GM21390 (cell line): ENCODE results near the gene NR5A2.

Source experiments
- ATAC-seq: cut with Tn5 transposase; IDR thresholded peaks from one replicate; pipeline ENCODE4 v1.9.1; 2021; ENCODE audit not compliant: unreplicated experiment

The NR5A2 gene

DNA sequence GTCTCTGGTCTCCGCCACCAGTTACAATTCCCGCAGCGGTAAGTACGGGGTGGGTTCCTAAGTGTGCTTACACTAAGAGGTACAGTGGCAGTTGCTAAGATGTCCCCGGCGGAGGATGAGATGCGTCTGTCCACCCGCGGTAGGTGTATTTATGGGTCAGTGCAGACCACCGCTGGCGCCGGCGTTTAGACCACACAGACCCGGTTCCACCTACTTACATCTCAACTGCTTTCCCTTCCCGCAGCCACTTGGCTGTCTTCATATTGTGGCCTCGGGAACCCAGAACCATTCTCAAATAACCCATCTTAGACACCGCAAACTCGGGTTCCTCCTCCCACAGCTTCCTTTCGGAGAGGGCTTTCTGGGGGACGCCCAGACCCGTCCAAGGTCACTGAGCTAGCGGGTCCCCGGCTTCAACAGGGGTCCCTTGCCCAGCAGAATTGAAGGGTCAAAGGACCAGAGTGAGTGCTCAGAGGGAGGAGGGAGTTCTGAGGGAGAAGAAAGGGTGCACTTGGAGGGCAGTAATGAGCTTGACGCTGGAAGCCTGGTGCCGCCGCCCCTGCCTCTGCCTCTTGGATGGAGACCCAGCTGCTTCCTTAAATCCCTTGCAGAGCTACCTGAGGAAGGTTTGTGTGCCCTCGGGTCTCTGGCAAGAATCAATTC lies 8.6 kb downstream of the NR5A2 start:
- ATAC-seq = no peak

DNA sequence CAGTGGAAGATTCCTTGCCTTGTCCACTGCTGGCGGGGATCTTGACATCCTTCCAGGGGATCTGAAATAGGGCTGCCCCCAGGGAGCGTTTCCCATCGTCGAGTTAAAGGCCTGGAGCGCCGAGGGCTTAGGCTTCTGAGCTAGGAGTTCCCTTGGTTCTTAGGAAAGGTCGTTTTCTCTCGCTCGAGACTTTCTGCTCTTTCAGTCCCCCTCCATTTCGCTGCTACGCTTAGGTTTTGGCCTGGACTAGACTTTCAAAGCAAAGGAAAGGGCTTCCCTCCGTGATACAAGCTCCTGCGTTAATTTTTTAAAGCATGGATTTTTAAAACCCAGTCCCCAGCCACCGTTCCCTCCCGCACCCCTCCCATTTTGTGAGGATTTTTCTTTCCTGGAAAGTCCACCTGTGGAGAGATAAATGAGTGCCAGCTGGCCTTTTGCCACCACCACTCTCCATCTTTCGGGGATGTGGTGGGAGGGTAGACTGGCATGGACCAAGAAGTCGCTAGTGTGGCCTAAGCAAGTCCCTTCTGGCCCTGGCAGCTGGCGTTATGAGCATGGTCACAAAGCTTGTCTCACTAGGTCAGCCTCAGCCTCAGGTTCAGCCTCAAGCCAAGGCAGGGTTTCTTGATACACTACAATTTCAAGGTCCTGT lies 9.2 kb downstream of the NR5A2 start:
- no peak for ATAC-seq

DNA sequence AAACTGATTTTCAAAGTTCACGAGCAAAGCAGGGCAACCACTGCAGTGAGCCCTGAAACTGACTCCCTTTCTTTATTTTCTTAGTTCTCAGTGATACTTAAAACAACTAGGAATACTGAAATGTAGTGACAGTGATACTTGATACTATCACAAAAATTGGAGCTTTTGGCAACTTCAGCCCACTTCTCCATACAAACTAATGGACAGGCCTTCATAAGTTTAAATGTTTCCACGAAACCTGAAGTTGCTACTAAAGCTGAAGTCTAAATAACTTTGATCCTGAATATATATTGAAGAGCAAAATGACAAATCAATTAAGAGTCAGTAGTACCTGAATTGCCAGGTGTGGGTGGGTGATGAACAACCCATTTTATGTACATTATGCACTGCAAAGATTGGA lies 10.0 kb downstream of the NR5A2 start:
- ATAC-seq = no peak

DNA sequence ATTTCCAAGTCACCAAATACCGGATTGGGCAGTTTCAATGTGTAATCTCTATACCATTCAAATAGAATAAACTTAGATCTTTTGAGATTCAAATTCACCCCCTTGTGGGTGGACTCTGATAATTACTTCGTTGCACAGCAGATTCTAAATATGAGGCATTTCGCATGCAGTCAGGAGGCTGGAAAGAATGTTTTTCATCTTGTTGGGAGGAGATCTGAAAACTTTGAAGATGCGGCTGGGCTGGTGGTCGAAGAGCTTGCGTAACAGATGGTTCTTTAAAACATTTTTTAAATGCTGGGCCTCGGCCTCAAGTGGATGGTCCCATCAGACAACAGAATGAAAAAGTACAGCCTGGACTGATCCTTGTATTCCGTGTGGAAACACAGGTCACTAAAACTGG lies 10.4 kb downstream of the NR5A2 start:
- no peak for ATAC-seq

DNA sequence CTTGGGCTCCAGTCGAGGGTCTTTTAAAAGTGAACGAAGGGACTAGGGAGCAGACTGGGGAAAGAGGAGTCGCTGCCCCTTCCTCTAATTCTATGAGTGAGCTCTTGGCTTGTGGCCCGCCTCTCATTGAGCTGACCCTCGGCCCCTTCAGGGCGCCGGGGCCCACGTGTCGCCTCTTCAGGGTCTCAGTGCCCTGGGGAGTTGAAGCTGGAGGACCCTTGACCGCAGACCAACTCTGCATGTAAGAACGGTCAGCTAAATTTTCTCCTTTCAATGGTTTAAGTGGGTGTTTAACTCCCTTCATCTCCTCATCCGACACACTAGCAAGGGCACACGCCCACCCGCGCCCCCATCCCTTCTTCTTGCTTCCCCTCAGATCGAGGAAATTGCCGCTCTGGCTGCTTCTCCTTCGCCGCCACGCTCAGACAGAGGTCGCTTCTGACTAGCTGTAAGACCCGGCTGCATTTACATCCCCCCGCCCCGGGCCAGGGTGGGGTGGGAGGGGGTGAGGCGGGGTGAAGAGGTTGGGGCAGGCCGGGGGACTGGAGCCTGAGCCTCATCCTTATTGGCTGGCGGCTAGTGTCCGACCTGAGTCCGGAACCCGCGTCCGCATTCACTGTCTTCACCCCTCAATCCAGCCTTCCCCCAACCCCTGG lies 10.9 kb downstream of the NR5A2 start:
- ATAC-seq = no peak

DNA sequence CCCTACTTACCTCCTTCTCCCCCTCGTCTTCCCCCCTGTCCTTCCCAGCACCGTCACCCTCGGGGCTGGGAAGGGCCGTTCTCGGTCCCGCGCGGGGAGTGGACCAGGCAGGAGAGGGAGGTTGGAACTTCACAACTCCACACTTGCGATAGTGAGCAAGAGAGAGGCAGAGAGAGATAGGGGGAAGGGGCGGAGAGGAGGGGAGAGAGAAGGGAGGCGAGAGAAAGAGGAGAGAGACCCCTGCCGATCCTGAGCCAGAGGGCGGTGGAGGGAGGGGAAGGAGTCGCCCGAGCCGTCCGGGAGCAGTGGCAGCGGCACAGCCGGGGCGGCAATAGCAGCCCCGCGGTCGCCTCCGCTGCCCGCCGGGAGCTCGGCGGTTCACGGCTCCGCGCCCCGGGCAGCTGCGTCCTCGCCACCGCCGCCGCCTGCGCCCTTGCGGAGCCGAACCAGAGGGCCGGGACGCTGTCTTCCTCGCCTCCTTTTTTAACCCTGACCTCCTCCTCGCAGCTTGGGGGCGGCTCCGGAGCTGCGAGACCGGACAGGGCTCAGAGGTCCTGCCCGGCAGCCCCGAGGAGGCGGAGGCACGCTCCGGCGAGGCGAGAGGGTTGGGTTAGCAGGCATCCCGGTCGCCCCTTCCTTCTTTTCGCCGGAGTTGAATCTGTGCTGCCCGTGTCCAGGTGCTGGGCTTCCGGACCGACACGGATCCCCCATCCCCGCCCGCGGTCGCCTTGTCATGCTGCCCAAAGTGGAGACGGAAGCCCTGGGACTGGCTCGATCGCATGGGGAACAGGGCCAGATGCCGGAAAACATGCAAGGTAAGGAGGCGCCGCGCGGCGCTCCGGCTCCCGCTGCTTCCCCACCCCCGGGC lies 11.7 kb downstream of the NR5A2 start:
- no peak for ATAC-seq

DNA sequence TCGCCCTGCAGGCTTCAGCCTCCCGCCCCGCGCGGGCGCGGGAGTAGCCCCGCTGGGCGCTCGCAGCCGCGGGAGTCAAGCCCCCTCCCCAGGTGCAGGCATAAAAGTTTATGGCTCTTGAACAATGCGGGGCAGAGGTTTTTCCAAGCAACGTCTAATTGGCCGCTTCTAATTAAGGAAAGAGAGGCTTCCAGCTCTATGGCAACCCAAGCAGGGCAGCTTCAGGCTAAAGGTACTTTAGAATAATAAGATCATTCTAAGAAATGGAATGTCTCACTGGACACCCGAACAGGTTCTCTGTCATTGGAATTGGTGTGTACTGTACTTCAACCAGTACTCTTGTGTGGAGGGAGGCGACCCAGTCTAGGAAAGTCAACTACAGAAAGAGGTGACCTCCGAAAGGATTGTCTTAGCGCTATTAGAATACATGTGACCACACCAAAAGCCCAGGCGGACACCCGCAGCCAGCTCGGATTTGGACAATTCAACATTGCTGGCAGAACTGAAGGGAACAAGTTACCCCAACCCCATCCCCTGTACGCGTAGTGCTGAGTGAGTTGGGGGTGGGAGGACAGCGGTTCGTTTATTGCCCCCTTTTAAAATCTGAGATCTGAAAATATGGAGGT lies 12.5 kb downstream of the NR5A2 start:
- ATAC-seq = no peak

DNA sequence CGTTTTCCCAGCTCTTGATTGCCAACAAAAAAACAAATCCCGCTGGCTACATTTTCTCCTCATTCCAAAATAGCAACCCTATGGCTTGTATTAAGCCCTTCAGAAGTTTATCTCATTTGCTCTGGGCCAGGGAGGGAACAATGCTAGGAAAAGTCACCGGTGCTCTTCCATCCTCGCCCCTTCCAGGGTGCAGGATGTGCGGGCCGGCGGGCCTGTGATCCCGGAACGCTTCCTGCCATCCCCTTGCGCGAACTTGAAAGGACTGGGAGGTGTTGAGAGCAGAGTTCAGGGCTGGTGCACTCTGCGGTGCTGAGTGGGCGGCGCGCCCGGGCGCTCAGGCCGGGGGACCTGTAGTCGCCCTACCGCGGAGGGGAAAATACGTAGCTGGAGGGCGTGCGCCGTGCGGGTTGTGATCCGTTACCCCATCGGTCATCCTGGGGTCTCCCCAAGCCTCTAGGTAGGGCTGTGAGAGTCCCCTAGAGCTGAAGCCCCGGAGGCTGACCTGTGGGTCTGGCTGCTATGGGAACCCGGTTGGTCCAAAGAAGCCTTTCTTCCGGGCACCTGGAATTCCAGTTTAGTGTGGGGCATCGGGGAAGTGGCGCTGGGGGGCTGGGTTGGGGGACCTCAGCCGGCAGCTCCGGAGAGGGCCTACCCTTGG lies 13.1 kb downstream of the NR5A2 start:
- ATAC-seq = no peak

DNA sequence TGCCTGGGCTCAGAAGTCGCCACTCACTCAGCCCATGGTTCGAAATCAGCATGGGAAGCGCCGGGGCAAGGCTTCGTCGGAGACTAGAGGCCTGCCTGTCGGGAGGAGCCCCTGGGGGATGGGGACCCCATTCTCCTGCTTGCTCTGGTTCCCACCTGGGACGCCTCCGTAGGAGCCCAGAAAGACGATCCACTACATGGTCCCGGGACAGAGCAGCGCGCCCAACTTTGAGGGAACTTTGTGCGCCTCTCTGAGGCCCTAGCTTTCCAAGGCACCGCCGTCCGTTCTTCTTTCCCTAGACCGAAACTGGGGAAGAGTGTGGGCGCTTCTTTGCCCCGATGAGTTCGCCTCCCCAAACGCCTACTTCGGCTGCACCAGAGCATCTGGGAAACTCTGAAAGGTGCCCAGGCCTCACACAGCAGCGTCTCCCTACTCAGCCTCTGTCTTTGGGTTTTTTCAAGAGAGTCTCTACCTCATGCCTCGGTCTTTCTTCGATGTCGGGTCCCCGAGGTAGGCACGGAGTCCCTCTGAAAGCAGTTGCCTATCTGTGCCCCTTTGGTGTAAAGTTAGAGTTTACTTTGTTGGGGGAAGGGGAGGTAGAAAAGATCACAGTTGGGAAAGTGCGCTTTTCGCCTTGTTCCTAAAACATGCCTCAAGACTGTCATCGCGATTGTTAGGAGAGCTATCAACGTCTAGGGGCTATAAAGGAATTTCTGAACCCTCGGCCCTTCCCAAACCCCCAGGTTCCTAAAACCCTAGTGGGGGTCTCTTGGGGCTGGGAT lies 14.0 kb downstream of the NR5A2 start:
- no peak for ATAC-seq

DNA sequence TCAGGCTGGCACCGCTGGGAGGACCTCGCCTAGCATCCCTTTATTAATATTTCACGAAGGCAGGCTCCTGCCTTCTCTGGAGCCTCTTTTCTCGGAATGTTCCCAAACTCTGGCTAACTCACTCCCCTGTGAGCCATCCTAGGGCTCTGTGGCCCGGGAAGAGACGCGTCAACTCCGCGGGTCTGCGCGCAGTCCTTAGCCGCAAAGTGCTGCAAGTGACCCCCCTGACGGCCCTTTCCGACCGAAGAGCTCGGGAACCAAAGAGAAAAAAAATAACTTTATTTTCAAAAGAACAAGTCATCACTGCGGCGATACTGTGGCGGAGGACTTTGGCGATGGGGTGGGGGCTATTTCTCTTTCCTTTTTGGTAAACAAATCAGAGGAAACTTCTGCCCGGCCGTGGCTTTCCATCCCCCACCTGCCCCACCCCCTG lies 14.6 kb downstream of the NR5A2 start:
- no peak for ATAC-seq

DNA sequence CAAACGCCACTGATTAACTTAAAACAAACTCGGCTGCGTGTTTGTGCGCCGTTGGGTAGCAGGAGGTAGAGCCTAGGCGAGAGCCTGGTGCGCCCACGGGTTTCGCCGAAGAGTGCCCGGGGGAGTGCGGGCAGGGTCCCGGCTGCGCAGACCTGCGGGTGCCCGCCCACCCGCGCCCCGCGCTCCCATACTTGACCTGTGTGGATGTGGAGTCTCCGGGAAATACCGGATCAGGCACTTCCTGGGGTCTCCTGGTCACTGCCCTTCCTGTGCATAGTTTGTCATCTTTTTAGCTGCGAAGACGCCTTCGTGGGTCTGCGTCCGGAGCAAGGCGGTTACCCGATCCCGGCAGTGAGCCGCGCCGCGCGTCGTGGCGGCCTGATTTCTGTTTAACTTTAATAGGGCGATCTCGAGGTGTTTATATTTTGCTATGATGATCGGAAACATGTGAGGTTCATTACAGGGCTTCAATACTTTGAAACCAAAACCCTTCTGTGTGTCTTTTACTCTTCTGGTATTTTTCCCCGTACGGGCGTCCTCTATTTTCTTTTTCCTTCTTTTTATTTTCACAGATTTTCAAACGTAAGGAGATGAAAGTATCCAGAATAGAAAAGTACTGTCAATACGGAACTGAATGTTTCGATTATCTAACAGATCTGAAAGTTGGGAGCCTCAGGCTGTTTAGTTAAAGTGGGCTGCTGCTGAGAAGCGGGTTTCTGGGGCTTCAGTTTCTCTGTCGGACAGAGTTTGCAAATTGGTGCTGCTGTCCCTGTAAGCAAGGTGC lies 15.2 kb downstream of the NR5A2 start:
- ATAC-seq = no peak

DNA sequence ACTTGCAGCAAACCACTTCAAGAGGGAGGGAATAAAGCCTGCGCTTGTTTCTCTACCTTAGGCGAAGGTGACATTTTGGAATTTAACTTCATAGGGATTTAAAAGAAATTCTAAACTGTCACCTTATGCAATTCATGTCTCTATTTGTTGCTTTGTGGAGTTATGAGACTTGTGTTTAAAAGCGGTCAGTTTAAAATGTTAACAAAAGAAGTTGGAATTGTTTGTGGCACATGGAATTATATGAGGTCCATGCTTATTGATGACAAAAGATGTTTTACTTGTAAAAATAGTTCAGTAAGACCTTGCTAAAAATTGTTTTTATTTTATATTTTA lies 15.8 kb downstream of the NR5A2 start:
- ATAC-seq = no peak

DNA sequence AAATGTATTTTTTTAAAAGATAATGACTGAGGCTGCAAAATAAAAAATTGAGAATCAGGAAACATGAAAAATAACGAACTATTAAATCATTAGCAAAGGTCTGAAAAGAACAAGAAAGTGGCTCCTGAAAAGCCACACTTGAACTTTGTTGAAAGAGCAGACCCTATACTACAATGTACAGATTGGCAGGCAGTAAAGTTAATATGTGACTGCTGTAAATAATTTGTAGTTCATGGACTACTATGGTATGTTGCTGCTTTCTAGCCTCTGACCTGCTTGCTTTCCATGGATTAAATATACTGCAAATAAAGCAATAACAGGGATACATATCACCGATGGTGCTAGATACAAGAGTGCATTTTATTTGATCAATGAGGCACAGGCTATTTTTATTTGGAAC lies 18.6 kb downstream of the NR5A2 start:
- ATAC-seq = no peak

DNA sequence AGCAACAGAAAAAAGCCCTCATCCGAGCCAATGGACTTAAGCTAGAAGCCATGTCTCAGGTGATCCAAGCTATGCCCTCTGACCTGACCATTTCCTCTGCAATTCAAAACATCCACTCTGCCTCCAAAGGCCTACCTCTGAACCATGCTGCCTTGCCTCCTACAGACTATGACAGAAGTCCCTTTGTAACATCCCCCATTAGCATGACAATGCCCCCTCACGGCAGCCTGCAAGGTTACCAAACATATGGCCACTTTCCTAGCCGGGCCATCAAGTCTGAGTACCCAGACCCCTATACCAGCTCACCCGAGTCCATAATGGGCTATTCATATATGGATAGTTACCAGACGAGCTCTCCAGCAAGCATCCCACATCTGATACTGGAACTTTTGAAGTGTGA lies 20.7 kb downstream of the NR5A2 start:
- no peak for ATAC-seq

DNA sequence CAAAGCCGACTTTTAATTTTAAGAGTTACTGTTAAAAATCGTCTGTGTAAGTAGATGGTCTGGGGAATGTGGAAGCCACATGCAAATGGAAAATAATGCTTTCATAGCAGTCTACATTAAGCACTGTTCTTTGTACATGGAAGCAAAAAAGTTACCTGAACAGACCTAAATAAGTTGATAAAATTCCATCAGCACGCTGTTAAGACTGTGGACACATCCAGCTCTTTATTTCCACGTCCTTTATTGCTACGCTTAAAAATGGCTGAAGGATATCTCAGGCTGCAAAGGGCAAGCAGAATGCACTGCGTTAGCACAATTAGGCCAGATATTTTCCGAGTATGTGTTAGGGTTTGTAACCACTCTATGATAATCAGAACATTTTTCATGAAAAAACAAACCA lies 22.3 kb downstream of the NR5A2 start:
- ATAC-seq = no peak

DNA sequence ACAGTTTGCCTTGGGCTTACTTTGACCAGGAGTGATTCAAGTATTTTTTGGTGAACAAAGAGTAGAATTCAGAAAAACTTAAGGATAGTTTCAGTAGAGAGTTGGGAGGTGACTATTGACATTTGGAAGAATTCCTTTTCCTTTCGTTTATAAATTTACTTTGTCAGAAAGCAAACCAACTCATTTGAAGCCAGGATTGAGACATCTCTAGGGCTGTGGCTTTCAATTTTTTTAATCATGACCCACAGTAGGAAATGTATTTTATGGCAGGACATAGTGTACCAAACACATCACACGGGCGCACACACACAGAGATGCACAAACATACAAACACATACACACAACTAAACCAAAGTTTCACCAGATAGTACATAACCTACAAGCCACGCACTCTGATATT lies 24.1 kb downstream of the NR5A2 start:
- ATAC-seq = no peak

DNA sequence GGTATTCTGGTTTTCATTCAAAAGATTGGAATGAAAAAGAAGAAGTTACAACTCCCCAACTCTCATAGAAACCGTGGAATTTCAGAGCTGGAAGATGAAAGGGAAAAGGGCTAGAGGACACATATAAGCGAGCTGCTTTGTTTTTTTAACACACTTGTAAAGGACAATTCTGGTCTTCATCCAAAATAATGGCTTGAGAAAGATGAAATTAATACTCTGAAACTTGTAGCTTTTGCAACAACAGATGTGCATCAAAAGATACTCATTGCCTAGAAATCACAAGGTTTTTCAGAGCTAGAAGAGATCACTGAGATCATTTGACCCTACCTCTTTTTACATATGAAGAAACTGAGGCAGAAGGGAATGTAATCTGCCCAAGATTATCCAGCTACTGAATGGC lies 25.6 kb downstream of the NR5A2 start:
- ATAC-seq = no peak

DNA sequence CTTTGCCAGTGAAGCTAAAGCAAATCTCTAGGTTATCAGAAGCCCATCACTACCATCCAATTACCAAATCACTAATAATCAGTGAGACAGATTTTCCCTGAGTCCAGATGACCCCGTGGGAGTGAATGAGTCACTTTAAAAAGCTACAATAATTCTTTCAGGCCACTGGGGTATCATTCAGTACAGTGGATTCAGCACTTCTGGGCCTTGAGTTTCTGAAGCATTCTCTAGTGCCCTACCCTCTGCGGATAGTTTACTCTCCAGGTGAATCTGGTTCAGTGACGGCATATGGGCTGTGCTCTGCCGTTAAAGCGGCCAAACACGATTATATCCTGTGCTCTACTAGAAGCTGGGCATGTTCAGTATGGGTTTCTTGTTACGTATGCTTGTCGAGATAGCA lies 26.1 kb downstream of the NR5A2 start:
- no peak for ATAC-seq

DNA sequence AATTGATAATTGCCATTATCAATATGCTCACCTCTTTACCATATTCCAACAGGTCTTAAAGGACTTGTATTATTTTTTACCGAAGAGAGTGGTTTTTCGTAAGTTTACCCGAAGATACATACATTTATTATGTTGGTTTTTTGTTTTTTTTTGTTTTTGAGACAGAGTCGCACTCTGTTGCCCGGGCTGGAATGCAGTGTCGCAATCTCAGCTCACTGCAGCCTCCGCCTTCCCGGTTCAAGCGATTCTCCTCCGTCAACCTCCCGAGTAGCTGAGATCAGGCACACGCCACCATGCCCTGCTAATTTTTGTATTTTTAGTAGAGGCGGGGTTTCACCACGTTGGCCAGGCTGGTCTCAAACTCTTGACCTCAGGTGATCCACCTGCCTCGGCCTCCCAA lies 30.8 kb downstream of the NR5A2 start:
- no peak for ATAC-seq
